Activated T-cell treated with anti-CD3 and anti-CD28 coated beads, Interleukin-2, amount 50 U/mL, for 72 hours (primary cell): ENCODE data around the gene RNASET2. TPM values are rescaled to one million over a fixed set of nuclear protein-coding genes. Genes with fewer than 3 reads are reported as not detected.
"Not testable (repeated sequence)": the region's sequence is repeated elsewhere in the genome, so short reads cannot be mapped to it uniquely, and the experiment has no call there.

Source experiments
- ATAC-seq, 2 donors: fragments of 150-1000 bp; cut with Tn5 transposase; replicated peaks in 1 of 2; 2 replicates each; pipeline ENCODE4 v1.10.0; 2021; ENCODE audit warnings: moderate library complexity in 2 of 2, mild to moderate bottlenecking in 1 of 2
- DNase-seq, 2 donors: peaks; one replicate each; pipeline ENCODE4 v3.0.0; 2021 to 2022; ENCODE audit warnings: mixed read lengths in 1 of 2
- H3K27ac Mint-ChIP-seq: one replicate; pipeline ENCODE4 v1.8.0; 2022; ENCODE audit warnings: mild to moderate bottlenecking, moderate library complexity, mixed read lengths
- H3K27me3 Mint-ChIP-seq: one replicate; pipeline ENCODE4 v1.8.0; 2022; ENCODE audit warnings: low read depth, mixed read lengths
- H3K36me3 Mint-ChIP-seq, 2 donors: one replicate each; pipeline ENCODE4 v1.8.0; 2022; ENCODE audit warnings: mixed read lengths in 2 of 2, mild to moderate bottlenecking in 1 of 2; ENCODE audit not compliant: insufficient read depth in 2 of 2
- H3K4me1 Mint-ChIP-seq: one replicate; pipeline ENCODE4 v1.8.0; 2022; ENCODE audit warnings: low read depth, mixed read lengths
- H3K4me3 Mint-ChIP-seq, 2 donors: one replicate each; pipeline ENCODE4 v1.8.0; 2022; ENCODE audit warnings: mild to moderate bottlenecking in 2 of 2, mixed read lengths in 2 of 2, moderate library complexity in 2 of 2
- H3K9me3 Mint-ChIP-seq, 2 donors: one replicate each; pipeline ENCODE4 v1.8.0; 2022; ENCODE audit warnings: mixed read lengths in 2 of 2
- total RNA-seq, 2 donors: library from RNA; stranded (reverse); gene quantifications; one replicate each; pipeline ENCODE4 v1.2.3, GENCODE V29; 2022

Gene RNASET2
- total RNA-seq, 2 donors from 2014 or later = 44.3 to 46.3 TPM

GRCh38 chr6:166906376-166907044, 49.8 kb downstream of the RNASET2 start:
- H3K27me3 Mint-ChIP-seq = no peaks in the 10 kb centered on the region
- no peak overlapping the region for H3K27ac Mint-ChIP-seq
- peaks cover 29% of the 10 kb centered on the region for H3K4me1 Mint-ChIP-seq
- H3K9me3 Mint-ChIP-seq = no peaks in the 10 kb centered on the region
- ATAC-seq (no peak), DNase-seq (no peak)
- H3K36me3 Mint-ChIP-seq = peaks cover 0 to 4% of the 10 kb centered on the region in 2 donors
- no peak overlapping the region for H3K4me3 Mint-ChIP-seq

- no peak overlapping the region for H3K4me3 Mint-ChIP-seq
- no peaks in the 10 kb centered on the region for H3K9me3 Mint-ChIP-seq
- peaks cover 0 to 3% of the 10 kb centered on the region in 2 donors for H3K36me3 Mint-ChIP-seq
- H3K27me3 Mint-ChIP-seq = no peaks in the 10 kb centered on the region
- peaks cover 20% of the 10 kb centered on the region for H3K4me1 Mint-ChIP-seq
- DNase-seq (no peak), ATAC-seq (no peak)
- no peak overlapping the region for H3K27ac Mint-ChIP-seq
Observed at GRCh38 chr6:166905505-166906134, 50.7 kb downstream of the RNASET2 start.

GRCh38 chr6:166905013-166905412, 51.3 kb downstream of the RNASET2 start:
- H3K27me3 Mint-ChIP-seq = no peaks in the 10 kb centered on the region
- H3K9me3 Mint-ChIP-seq = no peaks in the 10 kb centered on the region
- no peak overlapping the region for H3K27ac Mint-ChIP-seq
- peaks cover under 1 to 4% of the 10 kb centered on the region in 2 donors for H3K36me3 Mint-ChIP-seq
- no peak overlapping the region for H3K4me3 Mint-ChIP-seq
- no peak for ATAC-seq
- no peak for DNase-seq
- peaks cover 14% of the 10 kb centered on the region for H3K4me1 Mint-ChIP-seq

GRCh38 chr6:166904101-166904746, 52.1 kb downstream of the RNASET2 start:
- H3K4me3 Mint-ChIP-seq = no peak overlapping the region
- peaks cover 3 to 4% of the 10 kb centered on the region in 2 donors for H3K36me3 Mint-ChIP-seq
- H3K4me1 Mint-ChIP-seq = peaks cover 12% of the 10 kb centered on the region
- H3K27me3 Mint-ChIP-seq = no peaks in the 10 kb centered on the region
- DNase-seq (no peak), ATAC-seq (no peak)
- H3K27ac Mint-ChIP-seq = no peak overlapping the region
- peaks cover 0 to 2% of the 10 kb centered on the region in 2 donors for H3K9me3 Mint-ChIP-seq

GRCh38 chr6:166903500-166903899, 52.9 kb downstream of the RNASET2 start:
- no peak for ATAC-seq
- Mint-ChIP-seq H3K4me3 (no peak overlapping the region), H3K9me3 (peaks cover 0 to 2% of the 10 kb centered on the region in 2 donors), H3K4me1 (peaks cover 12% of the 10 kb centered on the region), H3K27ac (no peak overlapping the region), H3K27me3 (no peaks in the 10 kb centered on the region), H3K36me3 (peaks cover 3 to 4% of the 10 kb centered on the region in 2 donors)
- DNase-seq = no peak

GRCh38 chr6:166903027-166903426, 53.3 kb downstream of the RNASET2 start:
- H3K36me3 Mint-ChIP-seq = peaks cover 3 to 4% of the 10 kb centered on the region in 2 donors
- H3K4me3 Mint-ChIP-seq = no peak overlapping the region
- peaks cover 12% of the 10 kb centered on the region for H3K4me1 Mint-ChIP-seq
- H3K9me3 Mint-ChIP-seq = peaks cover 0 to 2% of the 10 kb centered on the region in 2 donors
- no peaks in the 10 kb centered on the region for H3K27me3 Mint-ChIP-seq
- DNase-seq (no peak), ATAC-seq (no peak)
- no peak overlapping the region for H3K27ac Mint-ChIP-seq

- H3K4me3 Mint-ChIP-seq = no peak overlapping the region
- DNase-seq = no peak
- H3K27me3 Mint-ChIP-seq = no peaks in the 10 kb centered on the region
- peaks cover 3 to 4% of the 10 kb centered on the region in 2 donors for H3K36me3 Mint-ChIP-seq
- H3K9me3 Mint-ChIP-seq = peaks cover 0 to 2% of the 10 kb centered on the region in 2 donors
- H3K4me1 Mint-ChIP-seq = peaks cover 10% of the 10 kb centered on the region
- H3K27ac Mint-ChIP-seq = no peak overlapping the region
- no peak for ATAC-seq
Observed at GRCh38 chr6:166902211-166902755, 54.1 kb downstream of the RNASET2 start.

- peaks cover 3 to 4% of the 10 kb centered on the region in 2 donors for H3K36me3 Mint-ChIP-seq
- H3K27ac Mint-ChIP-seq = no peak overlapping the region
- H3K4me1 Mint-ChIP-seq = peaks cover 3% of the 10 kb centered on the region
- ATAC-seq (no peak), DNase-seq (no peak)
- H3K27me3 Mint-ChIP-seq = no peaks in the 10 kb centered on the region
- peaks cover 0 to 2% of the 10 kb centered on the region in 2 donors for H3K9me3 Mint-ChIP-seq
- no peak overlapping the region for H3K4me3 Mint-ChIP-seq
Observed at GRCh38 chr6:166901626-166902025, 54.7 kb downstream of the RNASET2 start.

- H3K9me3 Mint-ChIP-seq = peaks cover 0 to 2% of the 10 kb centered on the region in 2 donors
- H3K4me3 Mint-ChIP-seq = no peak overlapping the region
- H3K36me3 Mint-ChIP-seq = peaks cover 3 to 4% of the 10 kb centered on the region in 2 donors
- H3K4me1 Mint-ChIP-seq = no peaks in the 10 kb centered on the region
- H3K27me3 Mint-ChIP-seq = no peaks in the 10 kb centered on the region
- H3K27ac Mint-ChIP-seq = no peak overlapping the region
- ATAC-seq (no peak), DNase-seq (no peak)
Observed at GRCh38 chr6:166900956-166901607, 55.3 kb downstream of the RNASET2 start.

- Mint-ChIP-seq H3K4me1 (no peaks in the 10 kb centered on the region), H3K27me3 (no peaks in the 10 kb centered on the region), H3K27ac (no peak overlapping the region), H3K4me3 (no peak overlapping the region), H3K36me3 (peaks cover 3 to 4% of the 10 kb centered on the region in 2 donors), H3K9me3 (peaks cover 0 to 2% of the 10 kb centered on the region in 2 donors)
- ATAC-seq (no peak), DNase-seq (no peak)
Observed at GRCh38 chr6:166900130-166900708, 56.1 kb downstream of the RNASET2 start.

GRCh38 chr6:166898910-166899309, 57.4 kb downstream of the RNASET2 start:
- Mint-ChIP-seq H3K27me3 (no peaks in the 10 kb centered on the region), H3K4me3 (no peak overlapping the region), H3K9me3 (peaks cover 0 to 2% of the 10 kb centered on the region in 2 donors), H3K36me3 (peaks cover 3 to 4% of the 10 kb centered on the region in 2 donors), H3K27ac (no peak overlapping the region), H3K4me1 (no peaks in the 10 kb centered on the region)
- ATAC-seq = no peak
- DNase-seq = no peak

- H3K27me3 Mint-ChIP-seq, DNase-seq, H3K4me3 Mint-ChIP-seq, H3K4me1 Mint-ChIP-seq, H3K9me3 Mint-ChIP-seq, ATAC-seq, H3K27ac Mint-ChIP-seq, H3K36me3 Mint-ChIP-seq: not testable (repeated sequence)
Observed at GRCh38 chr6:166894614-166895013, 61.7 kb downstream of the RNASET2 start.
